ENCODE measurements around the gene ANKS6. TPM values are rescaled to one million over a fixed set of nuclear protein-coding genes. Genes with fewer than 3 reads are reported as not detected.

ANKS6 gene
- total and polyA plus RNA-seq, 2 of the 4 experiments (the other 2 are of a cell fraction): 9.0 to 23.6 TPM

DNA sequence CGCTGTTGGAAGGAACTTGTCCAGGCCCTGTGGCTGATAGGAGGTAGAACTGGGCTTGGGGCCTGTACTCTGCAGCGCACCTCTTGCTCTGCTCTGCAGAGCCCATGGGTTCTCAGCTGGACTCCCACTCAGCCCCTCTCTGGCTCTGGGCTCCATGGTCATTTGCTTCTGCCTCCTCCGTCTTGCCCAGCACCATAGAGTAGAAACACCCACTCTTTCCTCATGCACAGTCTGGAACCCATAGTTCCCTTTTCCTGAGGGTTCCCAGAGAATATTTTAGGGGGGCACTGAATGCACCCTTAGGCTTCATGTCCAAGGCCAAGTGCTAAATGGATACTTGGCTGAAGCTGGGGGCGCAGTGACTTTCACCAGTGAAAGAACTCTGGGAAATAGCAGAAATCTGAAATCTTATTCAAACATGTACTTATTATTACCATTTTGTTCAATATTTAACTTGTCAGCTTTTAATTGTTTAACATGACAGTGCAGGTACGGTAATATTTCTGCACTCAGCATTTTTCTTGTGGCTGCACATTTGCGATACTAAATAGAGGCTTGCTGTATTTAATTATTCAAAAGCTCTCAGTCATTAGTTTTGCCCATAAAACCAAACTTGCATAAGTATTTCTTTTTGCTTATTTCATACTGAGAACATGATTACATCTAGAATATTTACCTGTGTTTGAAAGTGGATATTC lies 42.7 kb upstream of the ANKS6 start:
- WGBS, 2 experiments (ENCODE audit: extremely low coverage in 2 of 2, insufficient read length in 1 of 2): 100% methylated on average over 1 of the region's 6 CpGs; no CpG with 5 or more reads in 1 of the 2 experiments
- Histone ChIP-seq H3K4ac (ENCODE audit: low read depth, low read length) (no peak overlapping the region), H3K79me1 (ENCODE audit: low read depth in 1 of 2, low read length in 2 of 2) (no peaks in the 10 kb centered on the region), H3K23ac (ENCODE audit: low read depth, low read length) (no peak overlapping the region), H3K9ac (ENCODE audit: low read depth, low read length) (no peak overlapping the region), H3K27me3 (ENCODE audit: control insufficient read depth, insufficient read depth, low read length) (no peaks in the 10 kb centered on the region), H3K56ac (ENCODE audit: extremely low read depth, insufficient read depth, low read length) (no peak overlapping the region), H2BK5ac (ENCODE audit: low read depth, low read length, poor library complexity, severe bottlenecking) (no peak overlapping the region), H2AFZ (replicated peaks; ENCODE audit: low read length, poor library complexity) (no peak overlapping the region), H4K20me1 (ENCODE audit: insufficient read depth, low read length) (no peaks in the 10 kb centered on the region), H3K27ac (ENCODE audit: insufficient read depth, low read length) (no peak overlapping the region), H4K5ac (ENCODE audit: low read depth, low read length) (no peak overlapping the region), H3K4me2 (ENCODE audit: low read depth, low read length) (no peak overlapping the region), H4K8ac (ENCODE audit: low read depth in 2 of 2, low read length in 2 of 2) (no peak overlapping the region), H4K91ac (ENCODE audit: insufficient read depth, low read depth, low read length) (no peak overlapping the region), H2BK120ac (ENCODE audit: low read depth, low read length) (no peak overlapping the region), H2BK20ac (ENCODE audit: low read depth, low read length) (no peak overlapping the region), H3K14ac (replicated peaks; ENCODE audit: low read depth, low read length) (no peak overlapping the region), H2AK5ac (ENCODE audit: low read depth, low read length) (no peak overlapping the region), H3K9me3 (ENCODE audit: control insufficient read depth, insufficient read depth, low read length) (no peaks in the 10 kb centered on the region), H3K36me3 (ENCODE audit: control insufficient read depth, insufficient read depth, low read length) (no peaks in the 10 kb centered on the region), H3K4me3 (ENCODE audit: insufficient read depth, low read depth, low read length) (no peak overlapping the region), H3K4me1 (ENCODE audit: control insufficient read depth, insufficient read depth, low read length) (no peaks in the 10 kb centered on the region), H2BK15ac (ENCODE audit: low read depth, low read length) (no peak overlapping the region), H2AK9ac (replicated peaks; ENCODE audit: low read depth, low read length, poor library complexity) (no peak overlapping the region), H3K9me1 (ENCODE audit: insufficient read depth, low read length) (0 out of 2 replicates have a peak, but pooled peaks cover 3% of the 10 kb centered on the region), H3K18ac (ENCODE audit: low read depth, low read length) (no peak overlapping the region)
- no peak for TF ChIP-seq USF2 (IDR thresholded peaks at IDR 0.05; ENCODE audit: low read depth, low read length)
- TF ChIP-seq CTCF (conservative IDR thresholded peaks at IDR 0.05; ENCODE audit: low read depth, low read length): no peak
- TF ChIP-seq MAZ (IDR thresholded peaks at IDR 0.05; ENCODE audit: borderline replicate concordance, low read depth, low read length): no peak
- peak; percentile 44; the same call in 1 of the 2 replicates for TF ChIP-seq MAFK (IDR thresholded peaks at IDR 0.05; ENCODE audit: low read depth, low read length)
- TF ChIP-seq RAD21 (IDR thresholded peaks at IDR 0.05; ENCODE audit: low read length): no peak
- TF ChIP-seq CEBPB (IDR thresholded peaks at IDR 0.05; ENCODE audit: low read depth, low read length): no peak
- ATAC-seq (ENCODE audit: low read depth): no peak
- intact Hi-C loops (cut with micrococcal nuclease) (no loop called here), dilution Hi-C loops (cut with HindIII; ENCODE audit: low sequenced_read_pairs, unreplicated experiment) (loop anchor here (25.0 kb wide), 1 partner anchor 298 kb away; no protein-coding TSS in a partner anchor), in situ Hi-C loops (cut with MboI; ENCODE audit: low sequenced_read_pairs) (no loop called here)
- POLR2A ChIA-PET (ENCODE audit: unreplicated experiment): no interaction called here
- CTCF ChIA-PET: no interaction called here
- BruUV-seq (replicated peaks): no TSS peak
- DNase-seq: no peak

Data from IMR-90 (cell line).